Glutamatergic neuron (in vitro differentiated cells): ENCODE results near the gene TTC39C. TPM values are rescaled to one million over a fixed set of nuclear protein-coding genes. Genes with fewer than 3 reads are reported as not detected.
"Not testable (repeated sequence)": the region's sequence is repeated elsewhere in the genome, so short reads cannot be mapped to it uniquely, and the experiment has no call there.

Experiments
- DNase-seq: peaks from one replicate; pipeline ENCODE4 v3.0.0; 2022
- H3K27ac Mint-ChIP-seq: one replicate; pipeline ENCODE4 v1.8.0; 2020; ENCODE audit warnings: mild to moderate bottlenecking, mixed read lengths, inconsistent platforms; ENCODE audit not compliant: unreplicated experiment
- H3K27me3 Mint-ChIP-seq: one replicate; pipeline ENCODE4 v1.8.0; 2020; ENCODE audit warnings: mild to moderate bottlenecking, moderate library complexity, mixed read lengths, inconsistent platforms; ENCODE audit not compliant: unreplicated experiment
- H3K36me3 Mint-ChIP-seq: one replicate; pipeline ENCODE4 v1.8.0; 2020; ENCODE audit warnings: mild to moderate bottlenecking, mixed read lengths, inconsistent platforms; ENCODE audit not compliant: unreplicated experiment
- H3K4me1 Mint-ChIP-seq: one replicate; pipeline ENCODE4 v1.8.0; 2020; ENCODE audit warnings: mild to moderate bottlenecking, low read depth, mixed read lengths, inconsistent platforms; ENCODE audit not compliant: unreplicated experiment
- H3K4me3 Mint-ChIP-seq: one replicate; pipeline ENCODE4 v1.8.0; 2020; ENCODE audit warnings: mild to moderate bottlenecking, mixed read lengths, inconsistent platforms; ENCODE audit not compliant: unreplicated experiment
- H3K9me3 Mint-ChIP-seq: one replicate; pipeline ENCODE4 v1.8.0; 2020; ENCODE audit warnings: mild to moderate bottlenecking, moderate library complexity, mixed read lengths, inconsistent platforms; ENCODE audit not compliant: unreplicated experiment
- total RNA-seq: library from RNA; stranded (reverse); fragmentation: NEBNext Ultra II Directional; extraction: Animal tissue kit (Norgen Biotek cat#: 25700); gene quantifications from one replicate; pipeline ENCODE4 v1.2.1, GENCODE V29; 2021; ENCODE audit not compliant: unreplicated experiment
- TF ChIP-seq, protein P1 (sequence below): fragments of 200-600 bp; sonication (generic); IDR thresholded peaks from one replicate; pipeline ENCODE4 v1.5.0; 2021; ENCODE audit not compliant: partially characterized antibody, unreplicated experiment

The TTC39C gene
- total RNA-seq, 1 donor from 2014 or later = 29.2 TPM

- Mint-ChIP-seq H3K36me3 (no peaks in the 10 kb centered on the region), H3K27ac (peak overlapping the region; percentile 85), H3K27me3 (peaks cover 2% of the 10 kb centered on the region), H3K4me1 (peaks cover 41% of the 10 kb centered on the region), H3K9me3 (peaks cover 2% of the 10 kb centered on the region), H3K4me3 (no peak overlapping the region)
- no peak for DNase-seq
- TF ChIP-seq, protein P1, sequence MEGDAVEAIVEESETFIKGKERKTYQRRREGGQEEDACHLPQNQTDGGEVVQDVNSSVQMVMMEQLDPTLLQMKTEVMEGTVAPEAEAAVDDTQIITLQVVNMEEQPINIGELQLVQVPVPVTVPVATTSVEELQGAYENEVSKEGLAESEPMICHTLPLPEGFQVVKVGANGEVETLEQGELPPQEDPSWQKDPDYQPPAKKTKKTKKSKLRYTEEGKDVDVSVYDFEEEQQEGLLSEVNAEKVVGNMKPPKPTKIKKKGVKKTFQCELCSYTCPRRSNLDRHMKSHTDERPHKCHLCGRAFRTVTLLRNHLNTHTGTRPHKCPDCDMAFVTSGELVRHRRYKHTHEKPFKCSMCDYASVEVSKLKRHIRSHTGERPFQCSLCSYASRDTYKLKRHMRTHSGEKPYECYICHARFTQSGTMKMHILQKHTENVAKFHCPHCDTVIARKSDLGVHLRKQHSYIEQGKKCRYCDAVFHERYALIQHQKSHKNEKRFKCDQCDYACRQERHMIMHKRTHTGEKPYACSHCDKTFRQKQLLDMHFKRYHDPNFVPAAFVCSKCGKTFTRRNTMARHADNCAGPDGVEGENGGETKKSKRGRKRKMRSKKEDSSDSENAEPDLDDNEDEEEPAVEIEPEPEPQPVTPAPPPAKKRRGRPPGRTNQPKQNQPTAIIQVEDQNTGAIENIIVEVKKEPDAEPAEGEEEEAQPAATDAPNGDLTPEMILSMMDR = no peak
Observed at GRCh38 chr18:24056506-24056905, 42.0 kb downstream of the TTC39C start.

DNA sequence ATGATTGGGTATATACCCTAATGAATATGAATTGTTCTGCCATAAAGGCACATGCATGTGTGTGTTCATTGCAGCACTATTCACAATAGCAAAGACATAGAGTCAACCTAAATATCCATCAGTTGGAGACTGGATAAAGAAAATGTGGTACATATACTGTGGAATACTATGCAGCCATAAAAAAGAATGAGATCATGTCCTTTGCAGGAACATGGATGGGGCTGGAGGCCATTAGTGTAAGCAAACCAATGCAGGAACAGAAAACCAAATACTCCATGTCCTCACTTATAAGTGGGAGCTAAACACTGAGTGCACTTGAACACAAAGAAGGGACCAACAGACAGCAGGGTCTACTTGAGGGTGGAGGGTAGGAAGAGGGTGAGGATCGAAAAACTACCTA is 43.2 kb downstream of the TTC39C start:
- DNase-seq = no peak
- Mint-ChIP-seq H3K27me3 (peaks cover 2% of the 10 kb centered on the region), H3K9me3 (peaks cover 4% of the 10 kb centered on the region), H3K4me1 (peaks cover 47% of the 10 kb centered on the region), H3K27ac (peak overlapping the region; percentile 20), H3K36me3 (no peaks in the 10 kb centered on the region), H3K4me3 (no peak overlapping the region)
- TF ChIP-seq, protein P1 = no peak

GRCh38 chr18:24059385-24059784 is 44.8 kb downstream of the TTC39C start:
- Mint-ChIP-seq H3K27ac (peak overlapping the region; percentile 67), H3K4me1 (peaks cover 37% of the 10 kb centered on the region)
- not testable (repeated sequence) for H3K9me3 Mint-ChIP-seq, H3K36me3 Mint-ChIP-seq, H3K4me3 Mint-ChIP-seq, DNase-seq, H3K27me3 Mint-ChIP-seq

DNA sequence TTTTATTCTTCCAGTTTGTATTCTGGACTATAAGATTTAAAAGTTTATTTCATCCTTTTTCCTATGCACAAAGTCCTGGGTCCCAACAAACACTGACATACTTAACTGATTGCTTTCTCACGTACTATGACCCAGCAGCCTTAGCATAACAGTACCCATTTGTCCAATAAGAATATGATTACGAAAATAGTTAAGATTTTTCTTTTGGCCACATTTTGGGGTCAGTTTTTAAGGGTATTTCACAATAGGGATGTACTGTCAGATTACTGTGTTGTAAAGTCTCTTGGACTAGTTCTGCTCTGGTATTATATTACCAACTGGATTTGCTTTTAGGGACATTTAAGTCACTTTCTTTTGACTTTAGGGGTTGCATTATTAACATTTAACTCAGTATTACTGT is 46.1 kb downstream of the TTC39C start:
- no peak overlapping the region for H3K27ac Mint-ChIP-seq
- H3K4me3 Mint-ChIP-seq = no peak overlapping the region
- peaks cover 4% of the 10 kb centered on the region for H3K27me3 Mint-ChIP-seq
- H3K9me3 Mint-ChIP-seq = peaks cover 4% of the 10 kb centered on the region
- H3K4me1 Mint-ChIP-seq = peaks cover 26% of the 10 kb centered on the region
- no peaks in the 10 kb centered on the region for H3K36me3 Mint-ChIP-seq
- no peak for DNase-seq
- TF ChIP-seq, protein P1 = no peak

DNA sequence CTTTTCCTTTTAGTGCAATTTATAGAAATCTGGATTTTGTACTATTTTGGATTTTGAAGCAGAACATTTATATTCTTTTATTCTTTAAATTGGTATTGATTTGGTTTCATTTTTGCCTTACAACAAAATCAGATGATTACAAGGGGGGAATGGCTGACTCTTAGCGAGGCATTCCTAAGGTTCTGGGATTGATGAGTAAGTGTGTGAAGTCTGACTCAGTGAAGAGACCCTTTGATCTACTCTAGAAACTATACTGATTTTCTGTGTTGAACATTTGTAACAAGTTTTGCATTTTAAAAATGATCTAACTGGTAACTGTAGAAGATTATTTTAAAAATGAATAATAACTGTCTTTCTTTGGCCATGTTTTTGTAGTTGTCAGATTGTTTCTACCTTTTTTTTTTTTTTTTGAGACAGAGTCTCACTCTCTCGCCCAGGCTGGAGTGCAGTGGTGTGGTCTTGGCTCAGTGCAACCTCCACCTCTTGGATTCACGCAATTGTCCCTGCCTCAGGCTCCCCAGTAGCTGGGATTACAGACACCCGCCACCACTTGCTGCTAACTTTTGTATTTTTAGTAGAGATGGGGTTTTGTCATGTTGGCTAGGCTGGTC is 48.7 kb downstream of the TTC39C start:
- no peak for DNase-seq
- peaks cover 2% of the 10 kb centered on the region for H3K27me3 Mint-ChIP-seq
- peaks cover 5% of the 10 kb centered on the region for H3K36me3 Mint-ChIP-seq
- peaks cover 2% of the 10 kb centered on the region for H3K9me3 Mint-ChIP-seq
- no peak overlapping the region for H3K27ac Mint-ChIP-seq
- peaks cover 19% of the 10 kb centered on the region for H3K4me1 Mint-ChIP-seq
- TF ChIP-seq, protein P1 = no peak
- H3K4me3 Mint-ChIP-seq = no peak overlapping the region
